HCT116 (cell line): ENCODE measurements around the gene PLA2G1B. TPM values are rescaled to one million over a fixed set of nuclear protein-coding genes. Genes with fewer than 3 reads are reported as not detected.

Experiments used
- ATAC-seq: fragments of 200-7000 bp; cut with Tn5 transposase; 2 replicates; pipeline ENCODE4 v1.9.1; 2020; ENCODE audit warnings: mild to moderate bottlenecking, moderate library complexity
- BruUV-seq: library from RNA; stranded (reverse); fragments of 400-500 nt; replicated peaks from 2 replicates; lab custom pipeline; 2021; lab: Mats Ljungman, UMichigan
- CTCF ChIA-PET: fragments of 300-600 bp; sonication (Branson Sonifier 250); formaldehyde crosslinking; loops from one replicate; lab custom pipeline; 2021; ENCODE audit warnings: antibody characterized with exemption; lab: Charles Lee
- POLR2A ChIA-PET: fragments of 300-600, 350-600 bp; sonication (Branson Sonifier 250); formaldehyde crosslinking; loops from one replicate; lab custom pipeline; 2021; ENCODE audit warnings: antibody characterized with exemption; lab: Charles Lee
- RAD21 ChIA-PET, 2 experiments: fragments of 300-600 bp; sonication (Branson Sonifier 250); formaldehyde crosslinking; loops; one replicate each; lab custom pipeline; 2023; ENCODE audit warnings: low total read pairs in 2 of 2; ENCODE audit not compliant: uncharacterized antibody in 2 of 2, unreplicated experiment in 2 of 2, low non-redundant PET in 1 of 2; lab: Charles Lee
- DNase-seq: peaks from one replicate; pipeline ENCODE4 v3.0.0-alpha.2; 2010; ENCODE audit warnings: low read depth, low spot score
- H2AFZ ChIP-seq: fragments of 200-600 bp; shearing (Covaris generic), sonication (generic); 2 replicates; pipeline ENCODE4 v1.6.1; 2017; ENCODE audit warnings: low read depth, mixed run types, mixed read lengths, antibody characterized with exemption, low read length; ENCODE audit not compliant: poor library complexity, severe bottlenecking
- H3K27ac ChIP-seq: 2 replicates; pipeline ENCODE4 v1.5.1; 2012; ENCODE audit warnings: low read depth, low read length
- H3K27me3 ChIP-seq: fragments of 200-600 bp; sonication (generic); 2 replicates; pipeline ENCODE4 v1.6.1; 2016; ENCODE audit warnings: mixed run types, low read length, mixed read lengths; ENCODE audit not compliant: insufficient read depth
- H3K36me3 ChIP-seq, 2 experiments: fragments of 200-500 bp in 1 of 2; fragments of 200-600 bp in 1 of 2; sonication (Bioruptor generic) in 1 of 2; sonication (generic) in 1 of 2; 2 replicates each; pipeline versions ENCODE4 v1.5.1 to v1.6.1; 2014 to 2016; ENCODE audit warnings: low read length in 2 of 2, inconsistent platforms in 1 of 2, mixed read lengths in 1 of 2, mixed run types in 1 of 2; ENCODE audit not compliant: insufficient read depth in 2 of 2, control insufficient read depth in 1 of 2
- H3K4me1 ChIP-seq, 2 experiments: fragments of 200-600 bp in 1 of 2; sonication (generic) in 1 of 2; 2 replicates each; pipeline versions ENCODE4 v1.5.1 to v1.6.1; 2012 to 2017; ENCODE audit warnings: low read length in 2 of 2, inconsistent platforms in 1 of 2, mild to moderate bottlenecking in 1 of 2, mixed read lengths in 1 of 2, mixed run types in 1 of 2, moderate library complexity in 1 of 2; ENCODE audit not compliant: insufficient read depth in 2 of 2, control insufficient read depth in 1 of 2
- H3K4me2 ChIP-seq: fragments of 200-600 bp; sonication (generic); 2 replicates; pipeline ENCODE4 v1.6.1; 2017; ENCODE audit warnings: mixed run types, low read length, mixed read lengths
- H3K4me3 ChIP-seq, 2 experiments: fragments of 200-600 bp in 1 of 2; sonication (generic) in 1 of 2; replicated peaks in 1 of 2; 2 replicates each; pipeline ENCODE4 v1.5.1; 2011 to 2016; ENCODE audit warnings: low read length in 2 of 2, control low read depth in 1 of 2, low read depth in 1 of 2, mild to moderate bottlenecking in 1 of 2, mixed read lengths in 1 of 2, mixed run types in 1 of 2
- H3K79me2 ChIP-seq: fragments of 200-600 bp; sonication (generic); 2 replicates; pipeline ENCODE4 v1.6.1; 2017; ENCODE audit warnings: mild to moderate bottlenecking, mixed run types, low read length, moderate library complexity, mixed read lengths; ENCODE audit not compliant: insufficient read depth
- H3K9ac ChIP-seq: fragments of 200-600 bp; sonication (generic); 2 replicates; pipeline ENCODE4 v1.6.1; 2016; ENCODE audit warnings: low read length, mixed read lengths
- H3K9me2 ChIP-seq: fragments of 200-600 bp; sonication (generic), shearing (Covaris generic); 2 replicates; pipeline ENCODE4 v1.6.1; 2017; ENCODE audit warnings: mixed run types, mild to moderate bottlenecking, moderate library complexity; ENCODE audit not compliant: insufficient read depth
- H3K9me3 ChIP-seq, 2 experiments: fragments of 200-500 bp in 1 of 2; fragments of 200-600 bp in 1 of 2; sonication (Bioruptor generic) in 1 of 2; sonication (generic) in 1 of 2; 2 replicates each; pipeline ENCODE4 v1.6.1; 2014 to 2017; ENCODE audit warnings: low read length in 2 of 2, mixed read lengths in 2 of 2, inconsistent platforms in 1 of 2, low read depth in 1 of 2, mild to moderate bottlenecking in 1 of 2, mixed run types in 1 of 2, moderate library complexity in 1 of 2; ENCODE audit not compliant: control insufficient read depth in 1 of 2, insufficient read depth in 1 of 2
- H4K20me1 ChIP-seq: fragments of 200-600 bp; sonication (generic), shearing (Covaris generic); 2 replicates; pipeline ENCODE4 v1.6.1; 2017; ENCODE audit warnings: mixed run types, mild to moderate bottlenecking, moderate library complexity; ENCODE audit not compliant: insufficient read depth
- CBX3 ChIP-seq: IDR thresholded peaks from 2 replicates; pipeline ENCODE4 v1.6.1; 2012; ENCODE audit warnings: low read depth
- CEBPB ChIP-seq: IDR thresholded peaks from 2 replicates; pipeline ENCODE4 v1.6.1; 2012; ENCODE audit warnings: low read depth
- ELF1 ChIP-seq: IDR thresholded peaks from 2 replicates; pipeline ENCODE4 v1.6.1; 2012; ENCODE audit warnings: low read depth, borderline replicate concordance
- EZH2 ChIP-seq: fragments of 200-600 bp; sonication (generic); IDR thresholded peaks from 2 replicates; pipeline ENCODE4 v1.6.1; 2017; ENCODE audit warnings: antibody characterized with exemption, mixed run types
- JUND ChIP-seq: IDR thresholded peaks from 2 replicates; pipeline ENCODE4 v1.6.1; 2012
- MAX ChIP-seq: IDR thresholded peaks from 2 replicates; pipeline ENCODE4 v1.6.1; 2012
- RAD21 ChIP-seq: IDR thresholded peaks from 2 replicates; pipeline ENCODE4 v1.6.1; 2012; ENCODE audit warnings: low read depth, mild to moderate bottlenecking
- SP1 ChIP-seq: IDR thresholded peaks from 2 replicates; pipeline ENCODE4 v1.6.1; 2012; ENCODE audit warnings: low read depth
- SRF ChIP-seq: IDR thresholded peaks from 2 replicates; pipeline ENCODE4 v1.6.1; 2012; ENCODE audit warnings: low read depth
- TCF7L2 ChIP-seq: IDR thresholded peaks from 2 replicates; pipeline ENCODE4 v1.7.0; 2011; ENCODE audit warnings: borderline replicate concordance, inconsistent platforms; ENCODE audit not compliant: insufficient read depth, insufficient read length; ENCODE audit errors: extremely low read depth
- YY1 ChIP-seq: IDR thresholded peaks from 2 replicates; pipeline ENCODE4 v1.6.1; 2011; ENCODE audit warnings: low read length, low read depth, moderate library complexity, mild to moderate bottlenecking; ENCODE audit not compliant: insufficient replicate concordance; ENCODE audit errors: extremely low read depth
- ZNF274 ChIP-seq: fragments of 200-500 bp; sonication (Bioruptor generic); IDR thresholded peaks from 2 replicates; pipeline ENCODE4 v1.6.1; 2014; ENCODE audit warnings: mild to moderate bottlenecking, low read depth, low read length, inconsistent platforms
- intact Hi-C: fragments of 100-400 bp; cut with micrococcal nuclease; formaldehyde crosslinking; loops from 2 replicates; pipeline ENCODE4 v1.10.0; 2022
- total RNA-seq: library from RNA; stranded (reverse); gene quantifications from one replicate; pipeline ENCODE4 v1.2.1, GENCODE V29; 2021; ENCODE audit not compliant: unreplicated experiment
- TF ChIP-seq, protein P1 (sequence below): IDR thresholded peaks from 2 replicates; pipeline ENCODE4 v1.6.1; 2012
- TF ChIP-seq, protein P2 (sequence below): IDR thresholded peaks from 2 replicates; pipeline ENCODE4 v1.6.1; 2012; ENCODE audit warnings: low read depth

PLA2G1B gene
- total RNA-seq, 1 experiment from 2014 or later: 2.0 TPM

DNA sequence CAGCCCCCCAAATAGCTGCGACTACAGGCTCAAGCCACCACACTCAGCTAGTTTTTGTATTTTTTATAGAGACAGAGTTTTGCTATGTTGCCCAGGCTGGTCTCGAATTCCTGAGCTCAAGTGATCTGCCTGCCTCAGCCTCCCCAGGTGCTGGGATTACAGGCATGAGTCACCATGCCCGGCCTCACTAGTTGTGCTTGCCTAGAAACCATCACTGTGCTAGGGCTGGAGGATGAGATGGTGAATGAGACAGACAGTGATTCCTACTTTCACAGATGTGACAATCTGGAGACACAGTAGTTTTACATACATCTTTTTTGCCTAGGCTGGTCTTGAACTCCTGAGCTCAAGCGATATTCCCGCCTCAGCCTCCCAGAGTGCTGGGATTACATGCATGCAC is 48.8 kb upstream of the PLA2G1B start:
- Histone ChIP-seq H3K27ac (no peak overlapping the region), H2AFZ (no peak overlapping the region), H3K4me1 (peaks cover 0 to 20% of the 10 kb centered on the region in 2 experiments; a peak in 2 of 4 replicates), H3K9me2 (no peaks in the 10 kb centered on the region), H3K9ac (no peak overlapping the region), H4K20me1 (no peaks in the 10 kb centered on the region), H3K9me3 (no peaks in the 10 kb centered on the region), H3K27me3 (0 out of 2 replicates have a peak, but pooled peaks cover 5% of the 10 kb centered on the region), H3K36me3 (no peaks in the 10 kb centered on the region), H3K4me2 (0 out of 2 replicates have a peak overlapping the region, but pooled peaks have one; percentile 17), H3K4me3 (no peak overlapping the region), H3K79me2 (no peaks in the 10 kb centered on the region)
- intact Hi-C loops: loop anchor here (5.0 kb wide), 1 partner anchor 51 kb away; no protein-coding TSS in a partner anchor
- ATAC-seq (peak; percentile 56), DNase-seq (no peak)
- ChIA-PET RAD21 (no interaction called here), CTCF (no interaction called here), POLR2A (interaction anchor here (0.7 kb wide), 1 partner anchor 60 kb away, joined by 4 read pairs; no protein-coding TSS in a partner anchor)
- no TSS peak for BruUV-seq
- TF ChIP-seq MAX: no peak
- TF ChIP-seq CBX3: no peak
- TF ChIP-seq ELF1: no peak
- no peak for TF ChIP-seq SP1
- TF ChIP-seq, protein P1, sequence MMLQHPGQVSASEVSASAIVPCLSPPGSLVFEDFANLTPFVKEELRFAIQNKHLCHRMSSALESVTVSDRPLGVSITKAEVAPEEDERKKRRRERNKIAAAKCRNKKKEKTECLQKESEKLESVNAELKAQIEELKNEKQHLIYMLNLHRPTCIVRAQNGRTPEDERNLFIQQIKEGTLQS: no peak
- TF ChIP-seq ZNF274: no peak
- TF ChIP-seq RAD21: no peak

- Histone ChIP-seq H3K9ac (no peak overlapping the region), H3K27ac (no peak overlapping the region), H3K27me3 (0 out of 2 replicates have a peak, but pooled peaks cover 10% of the 10 kb centered on the region), H3K4me1 (peaks cover 0 to 20% of the 10 kb centered on the region in 2 experiments; a peak in 2 of 4 replicates), H2AFZ (no peak overlapping the region), H3K4me2 (0 out of 2 replicates have a peak overlapping the region, but pooled peaks have one; percentile 17), H3K9me3 (no peaks in the 10 kb centered on the region), H3K4me3 (no peak overlapping the region), H3K36me3 (no peaks in the 10 kb centered on the region), H3K79me2 (no peaks in the 10 kb centered on the region), H4K20me1 (no peaks in the 10 kb centered on the region), H3K9me2 (no peaks in the 10 kb centered on the region)
- ChIA-PET POLR2A (interaction anchor here (0.7 kb wide), 1 partner anchor 61 kb away, joined by 4 read pairs; no protein-coding TSS in a partner anchor), CTCF (no interaction called here), RAD21 (no interaction called here)
- intact Hi-C loops: loop anchor here (5.0 kb wide), 1 partner anchor 51 kb away; no protein-coding TSS in a partner anchor
- no peak for DNase-seq
- no peak for ATAC-seq
- BruUV-seq: no TSS peak
- TF ChIP-seq ELF1 (no peak), RAD21 (no peak), TCF7L2 (no peak), JUND (no peak), ZNF274 (no peak), YY1 (no peak), CEBPB (no peak), SP1 (no peak), SRF (no peak), MAX (no peak), EZH2 (no peak)
- TF ChIP-seq, protein P1: no peak
- TF ChIP-seq, protein P2, sequence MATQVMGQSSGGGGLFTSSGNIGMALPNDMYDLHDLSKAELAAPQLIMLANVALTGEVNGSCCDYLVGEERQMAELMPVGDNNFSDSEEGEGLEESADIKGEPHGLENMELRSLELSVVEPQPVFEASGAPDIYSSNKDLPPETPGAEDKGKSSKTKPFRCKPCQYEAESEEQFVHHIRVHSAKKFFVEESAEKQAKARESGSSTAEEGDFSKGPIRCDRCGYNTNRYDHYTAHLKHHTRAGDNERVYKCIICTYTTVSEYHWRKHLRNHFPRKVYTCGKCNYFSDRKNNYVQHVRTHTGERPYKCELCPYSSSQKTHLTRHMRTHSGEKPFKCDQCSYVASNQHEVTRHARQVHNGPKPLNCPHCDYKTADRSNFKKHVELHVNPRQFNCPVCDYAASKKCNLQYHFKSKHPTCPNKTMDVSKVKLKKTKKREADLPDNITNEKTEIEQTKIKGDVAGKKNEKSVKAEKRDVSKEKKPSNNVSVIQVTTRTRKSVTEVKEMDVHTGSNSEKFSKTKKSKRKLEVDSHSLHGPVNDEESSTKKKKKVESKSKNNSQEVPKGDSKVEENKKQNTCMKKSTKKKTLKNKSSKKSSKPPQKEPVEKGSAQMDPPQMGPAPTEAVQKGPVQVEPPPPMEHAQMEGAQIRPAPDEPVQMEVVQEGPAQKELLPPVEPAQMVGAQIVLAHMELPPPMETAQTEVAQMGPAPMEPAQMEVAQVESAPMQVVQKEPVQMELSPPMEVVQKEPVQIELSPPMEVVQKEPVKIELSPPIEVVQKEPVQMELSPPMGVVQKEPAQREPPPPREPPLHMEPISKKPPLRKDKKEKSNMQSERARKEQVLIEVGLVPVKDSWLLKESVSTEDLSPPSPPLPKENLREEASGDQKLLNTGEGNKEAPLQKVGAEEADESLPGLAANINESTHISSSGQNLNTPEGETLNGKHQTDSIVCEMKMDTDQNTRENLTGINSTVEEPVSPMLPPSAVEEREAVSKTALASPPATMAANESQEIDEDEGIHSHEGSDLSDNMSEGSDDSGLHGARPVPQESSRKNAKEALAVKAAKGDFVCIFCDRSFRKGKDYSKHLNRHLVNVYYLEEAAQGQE: no peak
Observed at GRCh38 chr12:120376009-120376408, 48.4 kb upstream of the PLA2G1B start.
